GM23338 (cell line): ENCODE results near the gene GLOD4. TPM values are rescaled to one million over a fixed set of nuclear protein-coding genes. Genes with fewer than 3 reads are reported as not detected.
"Not testable (repeated sequence)": the region's sequence is repeated elsewhere in the genome, so short reads cannot be mapped to it uniquely, and the experiment has no call there.

ENCODE experiments used
- ATAC-seq: fragments of 200-7000 bp; cut with Tn5 transposase; 3 replicates; pipeline ENCODE4 v1.9.1; 2020
- DNase-seq: peaks from one replicate; pipeline ENCODE4 v3.0.0-alpha.2; 2015; ENCODE audit warnings: low spot score
- H2AFZ ChIP-seq: fragments of 200-600 bp; sonication (generic); 2 replicates; pipeline ENCODE4 v1.8.0; 2016; ENCODE audit warnings: antibody characterized with exemption, mild to moderate bottlenecking, moderate library complexity
- H3F3A ChIP-seq: fragments of 200-600 bp; sonication (generic); replicated peaks from 2 replicates; pipeline ENCODE4 v1.8.0; 2017; ENCODE audit warnings: antibody characterized with exemption, mixed run types, low read depth
- H3K27ac ChIP-seq: fragments of 200-600 bp; sonication (generic); 2 replicates; pipeline ENCODE4 v1.6.1; 2016; ENCODE audit warnings: low read depth
- H3K27me3 ChIP-seq: fragments of 200-600 bp; sonication (generic); 2 replicates; pipeline ENCODE4 v1.8.0; 2016; ENCODE audit warnings: mild to moderate bottlenecking, mixed run types, moderate library complexity; ENCODE audit not compliant: insufficient read depth
- H3K36me3 ChIP-seq: fragments of 200-600 bp; sonication (generic); 2 replicates; pipeline ENCODE4 v1.8.0; 2016; ENCODE audit warnings: mild to moderate bottlenecking; ENCODE audit not compliant: insufficient read depth
- H3K4me1 ChIP-seq: fragments of 200-600 bp; sonication (generic); 2 replicates; pipeline ENCODE4 v1.8.0; 2016; ENCODE audit warnings: mild to moderate bottlenecking, moderate library complexity; ENCODE audit not compliant: insufficient read depth
- H3K4me2 ChIP-seq: fragments of 200-600 bp; sonication (generic); 2 replicates; pipeline ENCODE4 v1.7.1; 2017; ENCODE audit warnings: mixed run types
- H3K4me3 ChIP-seq: fragments of 200-600 bp; sonication (generic); 2 replicates; pipeline ENCODE4 v1.6.1; 2016; ENCODE audit warnings: mixed run types
- H3K79me2 ChIP-seq: fragments of 200-600 bp; sonication (generic); replicated peaks from 2 replicates; pipeline ENCODE4 v1.8.0; 2017; ENCODE audit warnings: mild to moderate bottlenecking; ENCODE audit not compliant: insufficient read depth
- H3K9me2 ChIP-seq: fragments of 200-600 bp; sonication (generic); 2 replicates; pipeline ENCODE4 v1.8.0; 2017; ENCODE audit not compliant: insufficient read depth
- H4K20me1 ChIP-seq: fragments of 200-600 bp; sonication (generic); replicated peaks from 2 replicates; pipeline ENCODE4 v1.8.0; 2017; ENCODE audit warnings: mild to moderate bottlenecking; ENCODE audit not compliant: insufficient read depth
- H3K27ac Mint-ChIP-seq: 2 replicates; pipeline ENCODE4 v1.8.0; 2020; ENCODE audit warnings: inconsistent platforms, mild to moderate bottlenecking, moderate library complexity, mixed read lengths
- H3K27me3 Mint-ChIP-seq: 3 replicates; pipeline ENCODE4 v1.8.0; 2022; ENCODE audit warnings: low read depth, mild to moderate bottlenecking, moderate library complexity, mixed read lengths, inconsistent platforms; ENCODE audit not compliant: insufficient read depth, poor library complexity
- H3K36me3 Mint-ChIP-seq: 3 replicates; pipeline ENCODE4 v1.8.0; 2021; ENCODE audit warnings: low read depth, mild to moderate bottlenecking, inconsistent platforms, moderate library complexity, mixed read lengths
- H3K4me1 Mint-ChIP-seq: 3 replicates; pipeline ENCODE4 v1.8.0; 2020; ENCODE audit warnings: mild to moderate bottlenecking, inconsistent platforms, mixed read lengths
- H3K4me3 Mint-ChIP-seq: 3 replicates; pipeline ENCODE4 v1.8.0; 2021; ENCODE audit warnings: moderate library complexity, mild to moderate bottlenecking, inconsistent platforms, mixed read lengths
- H3K9me3 Mint-ChIP-seq: 3 replicates; pipeline ENCODE4 v1.8.0; 2020; ENCODE audit warnings: moderate library complexity, mild to moderate bottlenecking, inconsistent platforms, mixed read lengths
- CREB1 ChIP-seq: fragments of 250-450 bp; sonication (Bioruptor Pico); IDR thresholded peaks from 2 replicates; pipeline ENCODE4 v1.5.0; 2020; ENCODE audit warnings: low read depth, mild to moderate bottlenecking, moderate library complexity
- ETS1 ChIP-seq: IDR thresholded peaks from 2 replicates; pipeline ENCODE4 v1.6.1; 2016; ENCODE audit warnings: antibody characterized with exemption
- EZH2 ChIP-seq: fragments of 200-600 bp; sonication (generic); IDR thresholded peaks from one replicate; pipeline ENCODE4 v1.8.0; 2017; ENCODE audit warnings: antibody characterized with exemption, mild to moderate bottlenecking, low read depth; ENCODE audit not compliant: unreplicated experiment
- EZH2phosphoT487 ChIP-seq: fragments of 200-600 bp; sonication (generic); IDR thresholded peaks from one replicate; pipeline ENCODE4 v1.8.1; 2018; ENCODE audit warnings: antibody characterized with exemption; ENCODE audit not compliant: unreplicated experiment
- JUNB ChIP-seq: IDR thresholded peaks from one replicate; pipeline ENCODE4 v1.6.1; 2016; ENCODE audit warnings: antibody characterized with exemption; ENCODE audit not compliant: unreplicated experiment
- POLR2AphosphoS5 ChIP-seq: IDR thresholded peaks from 2 replicates; pipeline ENCODE4 v1.6.1; 2016; ENCODE audit warnings: antibody characterized with exemption, low read depth
- REST ChIP-seq: IDR thresholded peaks from one replicate; pipeline ENCODE4 v1.6.1; 2018; ENCODE audit warnings: antibody characterized with exemption; ENCODE audit not compliant: unreplicated experiment
- STAT1 ChIP-seq: IDR thresholded peaks from one replicate; pipeline ENCODE4 v1.6.1; 2016; ENCODE audit warnings: antibody characterized with exemption; ENCODE audit not compliant: unreplicated experiment
- ZNF114 ChIP-seq: fragments of 250-450 bp; sonication (Bioruptor Pico); IDR thresholded peaks from 2 replicates; pipeline ENCODE4 v1.5.0; 2020; ENCODE audit warnings: mild to moderate bottlenecking, moderate library complexity
- ZNF331 ChIP-seq: fragments of 250-450 bp; sonication (Bioruptor Pico); IDR thresholded peaks from 2 replicates; pipeline ENCODE4 v1.5.0; 2020; ENCODE audit warnings: low read depth, mild to moderate bottlenecking, moderate library complexity
- polyA plus RNA-seq: library from polyadenylated mRNA; unstranded; fragments of >200 nt; fragmentation: Nextera tagmentation; extraction: Ambion mirVana; gene quantifications from 2 replicates; pipeline ENCODE4 v1.2.1, GENCODE V29; 2016
- total RNA-seq: library from RNA; depleted of rRNA; stranded (reverse); fragments of >200 nt; shearing (Covaris generic); gene quantifications from 2 replicates; pipeline ENCODE4 v1.2.3, GENCODE V29; 2014

Gene GLOD4
- total and polyA plus RNA-seq, 2 experiments from 2014 or later = 120 to 122 TPM

- no peak for TF ChIP-seq REST
- no peak for TF ChIP-seq EZH2phosphoT487
- TF ChIP-seq ZNF331 (CRISPR knock-in tag) = no peak
- TF ChIP-seq ETS1 = no peak
- no peak for TF ChIP-seq ZNF114 (CRISPR knock-in tag)
- TF ChIP-seq POLR2AphosphoS5 = no peak
- TF ChIP-seq EZH2 = no peak
- no peak for TF ChIP-seq JUNB
These were observed 48.3 kb upstream of the GLOD4 start (continued) for GRCh38 chr17:830381-830780.

GRCh38 chr17:829614-830013 lies 47.5 kb upstream of the GLOD4 start:
- H3K36me3 ChIP-seq, H3K9me3 Mint-ChIP-seq, DNase-seq, H3K4me3 Mint-ChIP-seq, ATAC-seq, H3F3A ChIP-seq, H3K4me3 ChIP-seq, H3K27ac Mint-ChIP-seq, H3K27me3 Mint-ChIP-seq, H3K9me2 ChIP-seq, H3K27ac ChIP-seq, H4K20me1 ChIP-seq, H2AFZ ChIP-seq, H3K4me1 ChIP-seq, H3K4me2 ChIP-seq, H3K4me1 Mint-ChIP-seq, H3K27me3 ChIP-seq: not testable (repeated sequence)
- H3K79me2 ChIP-seq = peaks cover 66% of the 10 kb centered on the region
- peaks cover 21% of the 10 kb centered on the region for H3K36me3 Mint-ChIP-seq

GRCh38 chr17:828761-829160 lies 46.7 kb upstream of the GLOD4 start:
- Histone ChIP-seq H3K27ac (no peak overlapping the region), H3K9me2 (no peaks in the 10 kb centered on the region), H2AFZ (no peak overlapping the region), H3K79me2 (peaks cover 58% of the 10 kb centered on the region), H4K20me1 (peaks cover 5% of the 10 kb centered on the region), H3K4me1 (0 out of 2 replicates have a peak, but pooled peaks cover 3% of the 10 kb centered on the region), H3F3A (no peaks in the 10 kb centered on the region), H3K4me3 (no peak overlapping the region), H3K36me3 (peaks cover 5% of the 10 kb centered on the region; the same call in 1 of the 2 replicates), H3K4me2 (no peak overlapping the region), H3K27me3 (no peaks in the 10 kb centered on the region)
- Mint-ChIP-seq H3K4me3 (no peak overlapping the region), H3K9me3 (no peaks in the 10 kb centered on the region; the same call in 2 of the 3 replicates), H3K27me3 (peaks cover 2% of the 10 kb centered on the region), H3K36me3 (peaks cover 27% of the 10 kb centered on the region), H3K27ac (no peak overlapping the region), H3K4me1 (peaks cover 6% of the 10 kb centered on the region; the same call in 2 of the 3 replicates)
- ATAC-seq (no peak), DNase-seq (no peak)
- TF ChIP-seq STAT1 = no peak
- TF ChIP-seq EZH2phosphoT487 = no peak
- no peak for TF ChIP-seq CREB1 (CRISPR knock-in tag)
- TF ChIP-seq ZNF331 (CRISPR knock-in tag) = no peak
- no peak for TF ChIP-seq REST
- TF ChIP-seq POLR2AphosphoS5 = no peak
- no peak for TF ChIP-seq ZNF114 (CRISPR knock-in tag)
- no peak for TF ChIP-seq JUNB
- TF ChIP-seq ETS1 = no peak
